Stimulated activated CD8-positive, alpha-beta memory T cell treated with anti-CD3 and anti-CD28 coated beads, Interleukin-2, amount 100 ng/mL, for 1 hour (primary cell): ENCODE measurements around the gene RNF138.
"Not testable (repeated sequence)": the region's sequence is repeated elsewhere in the genome, so short reads cannot be mapped to it uniquely, and the experiment has no call there.

Experiments
- DNase-seq, 2 donors: peaks; one replicate each; pipeline ENCODE4 v3.0.0-alpha.2; 2020; ENCODE audit warnings: low read depth in 2 of 2

Gene RNF138, protein sequence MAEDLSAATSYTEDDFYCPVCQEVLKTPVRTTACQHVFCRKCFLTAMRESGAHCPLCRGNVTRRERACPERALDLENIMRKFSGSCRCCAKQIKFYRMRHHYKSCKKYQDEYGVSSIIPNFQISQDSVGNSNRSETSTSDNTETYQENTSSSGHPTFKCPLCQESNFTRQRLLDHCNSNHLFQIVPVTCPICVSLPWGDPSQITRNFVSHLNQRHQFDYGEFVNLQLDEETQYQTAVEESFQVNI

DNA sequence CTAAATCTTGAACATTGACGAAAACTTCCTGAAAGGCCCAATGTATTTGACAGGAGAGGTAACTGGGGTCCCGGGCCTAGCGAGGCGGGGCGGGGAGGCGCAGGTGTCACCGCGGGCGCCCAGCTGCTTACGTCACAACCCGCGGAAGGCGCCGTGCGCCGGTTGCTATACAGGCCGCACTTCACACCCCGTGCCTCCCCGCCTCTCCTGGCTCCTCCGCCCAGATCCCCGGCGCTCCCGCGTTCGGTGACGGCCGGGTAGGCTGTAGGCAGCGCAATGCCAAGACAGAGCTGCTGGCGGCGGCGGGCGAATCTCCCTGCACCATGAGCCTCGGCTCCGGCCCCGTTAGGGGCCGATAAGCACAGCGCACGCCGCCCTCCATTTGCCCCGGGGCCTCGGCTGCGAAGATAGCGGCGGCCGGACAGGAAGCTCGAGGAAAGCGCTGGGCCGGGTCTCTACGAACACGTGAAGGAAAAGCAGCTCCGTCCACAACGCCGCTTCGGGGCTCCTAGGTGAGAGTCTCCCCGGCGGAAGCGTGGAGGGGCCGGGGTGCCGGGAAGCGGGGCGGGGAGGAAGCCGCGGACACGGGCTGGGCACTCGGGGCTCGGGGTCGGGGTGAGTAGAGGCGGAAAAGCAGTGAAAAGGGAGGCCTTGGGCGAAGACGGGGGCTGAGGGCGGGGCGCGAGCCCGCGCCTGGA, at the start of gene RNF138:
RNF138 (plus strand) TSS at position 151 of the 698 bp plus-strand sequence. CDS start 903 bp downstream, outside the sequence.
- peak; percentile 68 to 75 for DNase-seq

DNA sequence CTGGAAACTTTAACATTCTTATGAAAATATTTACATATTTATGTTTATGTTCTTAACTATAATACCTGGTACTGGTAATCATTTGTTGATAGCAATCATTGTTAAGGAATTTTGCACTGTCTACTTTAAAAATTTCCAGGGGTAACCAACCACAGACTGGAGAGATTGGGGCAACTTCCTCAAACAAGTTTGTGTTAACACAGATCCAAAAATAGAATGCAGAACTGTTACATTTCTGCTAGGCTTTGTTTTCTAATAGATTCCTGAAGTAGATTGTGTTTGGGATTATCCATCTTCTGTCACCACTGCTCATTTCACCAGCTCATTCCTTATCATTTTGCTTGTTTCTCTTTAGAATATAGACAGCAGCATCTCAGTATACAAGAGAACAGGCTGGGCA, 49.3 kb upstream of the RNF138 start:
- DNase-seq: no peak

DNA sequence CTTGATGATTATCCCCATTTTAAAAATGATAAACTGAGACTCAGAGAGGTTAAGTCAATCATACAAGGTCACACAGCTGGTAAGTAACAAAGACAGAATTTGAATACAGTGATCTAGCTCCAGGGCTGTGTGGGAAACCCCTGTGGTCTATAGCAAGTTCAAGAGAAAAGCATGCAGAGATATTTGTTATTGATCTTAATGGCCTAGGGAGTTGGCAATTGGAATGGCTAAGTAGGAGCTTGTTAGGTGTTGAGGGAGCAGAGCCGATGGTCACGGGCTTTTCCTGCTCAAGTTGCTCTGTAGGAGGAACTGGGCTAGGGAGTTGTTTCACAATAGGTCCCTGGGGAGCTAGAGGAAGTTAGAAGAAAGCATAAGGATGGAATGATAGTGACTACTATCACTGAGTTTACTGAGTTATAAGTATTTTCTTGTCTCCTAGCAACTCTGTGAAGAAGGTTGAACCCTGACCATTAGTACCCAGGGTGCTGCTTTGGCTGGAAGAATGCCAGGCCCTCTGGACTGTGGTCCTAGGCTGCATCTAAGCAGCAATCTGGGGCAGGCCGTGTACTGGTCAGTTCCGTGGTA, 43.1 kb upstream of the RNF138 start:
- no peak for DNase-seq

DNA sequence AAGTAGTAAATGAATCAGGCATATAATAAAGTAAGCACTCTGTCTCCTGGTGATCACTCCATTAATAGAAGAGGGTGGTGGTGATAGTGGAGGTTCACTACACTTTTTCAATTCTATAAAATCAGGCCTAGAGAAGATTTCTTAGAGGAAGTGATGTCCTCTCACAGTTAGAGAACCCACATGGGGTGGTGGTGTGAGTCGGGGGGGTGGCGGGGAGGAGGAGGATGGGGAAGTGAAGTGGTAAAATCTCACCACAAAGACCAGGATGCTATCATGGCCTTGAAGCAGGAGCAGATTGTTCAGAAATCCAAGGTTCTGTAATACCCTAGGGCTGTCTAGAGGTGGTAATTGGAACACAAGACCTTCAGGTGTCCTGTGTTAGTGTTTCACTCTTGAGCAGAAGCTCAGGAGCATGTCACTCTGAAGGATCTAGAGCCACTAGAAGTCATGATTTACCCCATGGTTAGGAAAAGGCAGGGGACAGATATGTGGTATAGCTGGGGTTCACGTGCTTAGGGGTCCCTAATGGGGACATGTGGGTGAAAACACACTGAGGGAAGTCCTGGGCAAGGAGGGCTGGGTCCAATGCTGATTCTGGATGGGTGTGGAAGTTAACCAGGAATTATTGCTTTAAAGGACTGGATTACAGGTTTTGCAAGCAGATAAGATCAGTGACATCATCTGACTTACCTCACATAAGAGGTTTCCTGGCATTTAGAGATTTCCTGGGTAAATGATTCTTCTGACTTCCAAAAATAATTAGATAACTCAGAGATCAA, 42.1 kb upstream of the RNF138 start:
- DNase-seq: peak in 1 of 2 donors; percentile 9

DNA sequence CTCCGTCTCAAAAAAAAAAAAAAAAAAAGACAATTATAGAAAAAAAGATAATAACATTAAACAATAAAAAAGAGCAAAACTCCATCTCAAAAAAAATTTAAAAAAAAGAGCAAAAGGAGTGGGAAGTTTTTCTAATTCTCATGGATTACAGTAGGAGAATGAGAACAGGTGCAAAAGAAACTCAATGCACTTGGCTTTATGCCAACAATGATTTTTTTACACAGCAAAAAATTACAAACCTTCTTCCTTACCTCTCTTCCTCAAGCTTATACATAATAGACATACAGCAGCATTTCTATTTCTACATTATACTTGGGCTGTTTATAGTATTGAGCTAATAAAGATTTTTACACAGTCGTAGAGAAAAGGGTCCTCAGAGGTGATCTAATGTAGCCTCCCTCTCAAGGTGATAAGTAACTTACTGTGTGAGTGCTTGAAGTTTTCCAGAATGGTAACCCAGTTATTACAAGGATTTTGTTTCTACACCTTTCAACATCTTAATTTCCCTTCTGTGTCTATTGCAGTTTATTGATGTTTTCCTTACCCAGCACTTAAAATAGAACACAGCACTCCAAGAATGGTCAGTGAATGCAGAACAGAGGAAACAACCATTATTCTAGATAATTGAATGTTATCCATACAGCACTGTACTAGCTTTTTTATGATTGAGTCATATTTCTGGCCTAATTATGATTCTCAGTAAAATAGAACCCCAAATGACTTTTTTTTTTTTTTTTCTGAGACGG, 34.9 kb upstream of the RNF138 start:
- no peak for DNase-seq

DNA sequence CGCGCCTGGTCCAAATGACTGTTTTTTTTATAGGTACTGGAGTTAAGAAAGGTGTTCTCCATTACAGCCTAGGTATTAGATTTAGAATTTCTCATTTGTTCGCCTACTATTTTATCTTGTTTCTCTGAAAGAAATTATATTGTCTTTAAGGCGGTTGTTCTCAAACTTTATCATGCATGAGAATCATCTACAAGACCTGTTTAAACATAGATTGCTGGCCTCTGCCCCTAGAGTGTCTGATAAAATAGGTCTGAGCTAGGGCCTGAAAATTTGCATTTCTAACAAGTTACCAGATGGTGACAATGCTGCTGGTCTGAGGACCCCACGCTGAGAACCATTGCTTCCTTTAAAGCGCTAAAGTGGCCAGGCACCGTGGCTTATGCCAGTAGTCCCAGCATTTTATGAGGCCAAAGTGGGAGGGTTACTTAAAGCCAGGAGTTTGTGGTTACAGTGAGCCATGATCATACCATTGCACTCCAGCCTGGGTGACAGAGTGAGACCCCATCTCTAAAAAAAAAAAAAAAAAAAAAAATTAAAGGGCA, 34.0 kb upstream of the RNF138 start:
- DNase-seq: no peak

DNA sequence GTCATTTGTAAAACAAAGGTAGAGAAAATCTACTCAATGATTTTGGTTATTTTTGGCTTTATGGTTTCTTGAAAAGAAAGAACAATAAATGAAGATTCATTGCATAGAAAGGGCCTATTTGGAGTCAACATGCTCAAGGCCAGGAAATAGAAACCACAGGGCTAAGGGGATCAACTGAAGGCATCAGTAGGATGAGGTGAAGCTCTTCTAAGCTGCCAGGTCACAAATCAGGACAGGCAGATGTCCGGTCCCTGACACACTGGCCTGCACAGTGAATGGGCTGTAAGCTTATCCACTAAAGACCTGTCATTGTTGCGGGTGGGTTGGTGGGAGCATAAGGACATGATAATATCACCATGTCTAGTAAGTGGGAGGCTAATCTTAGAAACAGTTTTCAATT, 31.6 kb upstream of the RNF138 start:
- DNase-seq: no peak

DNA sequence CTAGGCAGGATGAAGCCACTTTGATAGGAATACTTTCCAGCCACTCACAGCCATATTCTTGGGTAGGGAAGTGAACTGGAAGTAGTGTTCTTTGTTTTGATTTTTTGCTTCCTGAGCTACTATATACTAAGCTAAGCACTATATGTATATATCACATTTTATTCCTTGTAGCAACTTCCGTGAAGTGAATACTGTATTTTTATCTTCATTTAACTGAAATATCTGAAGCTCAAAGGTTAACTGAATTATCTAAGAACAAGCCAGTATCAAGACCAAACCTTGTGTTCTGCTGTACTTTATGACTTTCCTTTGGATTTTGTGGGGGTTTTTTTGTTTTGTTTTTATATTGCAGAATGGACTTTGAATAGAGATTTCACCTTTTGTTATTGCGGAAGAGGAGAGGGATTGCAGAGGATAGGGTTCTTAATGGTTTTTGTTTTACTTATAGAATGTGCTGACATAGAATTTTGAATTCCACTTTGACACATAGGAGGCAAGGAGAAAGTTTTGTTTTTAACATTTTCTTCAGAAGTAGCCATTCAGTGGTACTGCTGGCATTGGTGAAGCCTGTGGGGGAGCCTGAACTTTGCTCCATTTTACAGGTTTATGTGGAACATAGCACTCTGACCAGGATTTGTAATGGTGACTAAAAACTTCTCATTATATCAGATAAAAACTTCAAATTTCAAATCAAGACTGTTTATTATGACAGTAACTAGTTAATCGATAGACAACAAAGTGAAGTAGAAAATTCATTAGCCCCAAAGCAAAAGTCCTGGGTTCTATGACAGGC, 24.1 kb upstream of the RNF138 start:
- no peak for DNase-seq

DNA sequence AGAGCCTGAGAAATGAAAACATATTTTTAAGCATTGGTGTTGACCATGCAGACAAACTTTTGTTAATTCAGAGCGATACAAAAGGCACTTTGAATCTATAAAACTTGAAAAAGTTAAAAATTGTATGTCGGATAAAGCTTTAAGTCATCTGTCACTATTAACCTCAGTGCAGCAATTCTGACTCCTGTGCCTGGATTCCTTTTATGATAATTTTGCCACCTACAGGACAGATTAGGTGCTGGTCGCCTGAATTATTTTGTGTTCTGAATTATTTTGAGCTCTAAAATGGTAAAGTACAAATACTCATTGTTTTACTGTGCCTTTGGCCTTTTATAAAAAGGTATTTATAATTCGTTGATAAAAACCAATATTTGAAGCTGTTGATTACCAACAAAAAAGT, 19.4 kb upstream of the RNF138 start:
- DNase-seq: no peak

DNA sequence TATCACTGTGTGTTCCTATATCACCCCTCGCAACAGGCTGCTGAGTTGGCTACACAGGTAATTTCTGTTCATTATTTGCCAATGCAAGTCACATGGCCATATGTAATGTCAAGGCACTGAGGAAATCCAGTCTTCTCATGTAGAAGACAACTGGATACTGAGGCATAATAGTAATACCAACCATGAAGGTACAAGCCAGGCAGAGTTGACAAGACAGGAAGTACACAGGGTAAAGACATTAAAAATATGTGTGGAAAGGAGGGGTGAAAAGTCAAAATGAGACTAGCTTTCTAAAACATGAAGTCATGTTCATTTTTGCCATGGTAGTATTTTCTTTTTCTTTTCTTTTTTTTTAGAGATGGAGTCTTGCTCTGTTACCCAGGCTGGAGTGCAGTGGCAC, 17.5 kb upstream of the RNF138 start:
- no peak for DNase-seq

DNA sequence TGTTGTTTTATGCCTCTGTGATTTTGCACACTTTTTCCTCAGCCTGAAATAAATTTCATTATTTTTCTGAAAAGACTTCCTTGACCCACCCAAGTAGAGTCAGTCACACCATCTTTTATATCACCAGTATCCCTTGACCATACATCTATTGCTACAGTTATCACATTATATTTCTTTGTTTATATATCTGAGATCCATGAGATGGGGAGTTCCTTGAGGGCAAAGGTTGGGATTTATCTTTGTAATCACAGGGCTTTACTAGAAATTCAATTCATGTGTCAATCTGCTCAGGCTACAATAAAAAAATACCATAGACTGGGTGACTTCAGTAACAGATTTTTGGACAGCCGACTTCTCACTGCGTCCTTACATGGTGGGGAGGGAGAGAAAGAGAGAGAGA, 12.8 kb upstream of the RNF138 start:
- no peak for DNase-seq

DNA sequence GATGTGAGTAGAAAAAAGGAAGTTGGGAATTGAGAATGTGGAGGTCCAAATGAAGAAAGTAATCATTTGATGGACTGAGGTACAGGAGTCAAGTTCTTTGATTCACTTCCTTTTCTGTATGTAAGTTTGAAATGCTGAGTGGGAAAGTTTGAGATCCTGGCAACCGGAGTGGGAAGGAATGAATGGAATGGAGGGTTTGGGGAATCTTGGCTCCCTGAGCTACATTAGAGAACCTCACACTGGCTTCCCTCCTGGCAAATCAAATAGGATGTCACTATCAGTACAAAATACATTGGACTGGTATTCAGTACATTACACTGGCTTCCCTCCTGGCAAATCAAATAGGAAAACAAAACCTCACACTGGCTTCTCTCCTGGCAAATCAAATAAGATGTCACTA, 9.8 kb upstream of the RNF138 start:
- no peak for DNase-seq

DNA sequence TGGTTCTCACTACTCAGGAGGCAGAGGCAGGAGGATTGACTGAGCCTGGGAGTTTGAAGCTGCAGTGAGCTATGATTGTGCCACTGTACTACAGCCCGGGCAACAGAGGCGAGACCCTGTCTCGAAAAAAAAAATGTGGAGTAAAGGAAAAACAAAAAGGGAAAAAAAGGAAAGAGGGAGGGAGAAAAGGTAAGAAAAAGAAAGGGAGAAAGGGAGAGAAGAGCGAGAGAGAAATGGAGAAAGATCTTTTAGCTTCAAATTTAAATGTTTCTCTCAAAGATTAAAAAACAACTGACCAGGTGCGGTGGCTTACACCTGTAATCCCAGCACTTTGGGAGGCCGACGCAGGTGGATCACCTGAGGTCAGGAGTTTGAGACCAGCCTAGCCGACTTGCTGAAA, 7.9 kb upstream of the RNF138 start:
- no peak for DNase-seq

DNA sequence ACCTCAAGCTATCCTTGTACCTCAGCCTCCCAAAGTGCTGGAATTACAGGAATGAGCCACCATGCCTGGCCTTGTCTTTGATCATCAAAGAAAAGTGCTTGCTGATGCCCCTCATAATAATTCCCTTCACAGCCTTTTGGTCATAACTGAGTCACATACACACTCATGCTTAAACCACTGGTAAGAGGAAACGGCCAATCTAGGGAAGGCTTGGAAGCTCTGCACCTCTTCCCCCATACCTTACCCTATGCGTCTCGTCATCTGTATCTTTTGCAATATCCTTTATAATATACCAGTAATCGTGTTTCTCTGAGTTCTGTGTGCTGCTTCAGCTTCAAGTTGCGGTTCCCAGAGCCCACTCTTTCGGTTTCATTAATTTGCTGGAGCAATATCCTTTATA, 4.8 kb upstream of the RNF138 start:
- no peak for DNase-seq

DNA sequence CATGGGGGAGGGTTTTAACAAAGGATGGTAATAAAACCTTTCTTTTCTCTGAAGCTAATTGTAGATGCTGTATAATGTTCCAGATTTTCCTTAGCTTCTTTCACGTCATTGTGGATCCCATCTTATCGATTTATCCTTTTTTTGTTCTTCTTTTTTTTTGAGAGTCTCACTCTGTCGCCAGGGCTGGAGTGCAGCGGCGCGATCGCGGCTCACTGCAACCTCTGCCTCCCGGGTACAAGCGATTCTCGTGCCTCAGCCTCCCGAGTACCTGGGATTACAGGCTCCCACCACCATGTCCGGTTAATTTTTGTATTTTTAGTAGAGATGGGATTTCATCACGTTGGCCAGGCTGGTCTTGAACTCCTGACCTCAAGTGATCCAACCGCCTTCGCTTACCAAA, 843 bp upstream of the RNF138 start:
- not testable (repeated sequence) for DNase-seq

DNA sequence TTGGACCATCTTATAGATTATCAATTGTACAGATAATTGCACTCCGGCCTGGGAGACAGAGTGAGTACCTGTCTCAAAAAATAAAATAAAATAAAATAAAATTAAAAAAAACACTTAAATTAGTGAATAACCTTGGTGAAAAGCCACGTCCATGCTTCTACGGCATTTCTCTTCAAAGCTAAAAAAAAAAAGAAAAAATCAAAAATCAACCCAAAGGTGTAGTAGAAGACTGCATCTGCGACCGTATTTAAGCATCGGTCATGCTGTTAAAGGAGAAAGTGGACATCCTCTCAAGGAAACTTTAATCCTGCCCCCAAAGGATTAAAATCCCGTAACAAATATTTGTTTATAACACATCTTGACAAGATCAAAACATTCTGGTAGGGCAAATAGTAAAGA, 350 bp upstream of the RNF138 start:
- DNase-seq: no peak

DNA sequence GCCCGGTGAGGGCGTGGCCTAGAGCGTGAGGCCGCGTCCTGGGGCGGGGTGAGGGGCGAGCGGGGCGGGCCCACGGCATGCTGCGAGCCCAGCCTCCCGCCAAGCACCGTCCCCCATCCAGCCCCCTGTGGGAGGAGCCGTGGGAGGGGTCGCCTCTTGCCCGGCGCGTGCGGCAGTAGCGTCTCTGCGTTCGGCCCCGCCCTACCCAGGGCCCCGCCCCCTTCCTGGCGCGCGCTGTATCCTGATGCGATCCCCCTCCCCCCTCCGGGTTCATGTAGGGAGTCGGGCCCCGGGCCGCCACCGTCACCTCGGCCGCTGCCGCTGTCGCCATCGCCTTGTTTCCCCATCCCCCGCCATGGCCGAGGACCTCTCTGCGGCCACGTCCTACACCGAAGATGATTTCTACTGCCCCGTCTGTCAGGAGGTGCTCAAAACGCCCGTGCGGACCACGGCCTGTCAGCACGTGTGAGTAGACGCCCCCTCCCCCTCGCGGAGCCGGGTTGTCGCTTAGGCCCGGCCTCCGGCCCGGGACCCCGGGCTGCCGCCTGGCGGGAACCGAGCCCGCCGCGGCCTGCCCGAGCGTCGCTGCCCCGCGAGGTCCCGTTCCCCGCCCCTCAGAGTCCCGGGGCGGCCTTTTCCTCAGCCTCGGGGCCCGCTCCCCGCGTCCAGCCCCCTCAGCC, 888 bp downstream of the RNF138 start:
- DNase-seq: peak; percentile 99

DNA sequence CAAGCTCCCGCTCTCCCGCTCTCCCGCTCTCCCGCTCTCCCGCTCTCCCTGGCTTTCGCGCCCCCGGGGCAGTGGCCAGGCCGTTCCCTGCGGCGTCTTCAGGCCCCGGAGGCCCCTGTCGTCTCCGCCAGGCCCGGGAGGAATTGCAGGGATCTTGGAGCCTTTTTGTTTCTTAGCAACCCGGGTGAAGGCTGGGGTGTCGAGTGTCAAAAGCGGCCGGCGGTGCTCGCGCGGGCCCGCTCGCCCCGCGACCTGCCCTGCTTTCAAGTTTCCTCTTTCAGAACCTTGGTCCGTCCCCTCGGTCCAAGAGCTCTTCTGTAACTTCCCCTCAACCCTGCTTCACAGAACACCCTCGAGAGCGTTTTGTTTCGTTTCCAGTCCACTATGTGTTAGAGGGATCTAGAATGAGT, 1.4 kb downstream of the RNF138 start:
- DNase-seq: peak in 1 of 2 donors; percentile 4

DNA sequence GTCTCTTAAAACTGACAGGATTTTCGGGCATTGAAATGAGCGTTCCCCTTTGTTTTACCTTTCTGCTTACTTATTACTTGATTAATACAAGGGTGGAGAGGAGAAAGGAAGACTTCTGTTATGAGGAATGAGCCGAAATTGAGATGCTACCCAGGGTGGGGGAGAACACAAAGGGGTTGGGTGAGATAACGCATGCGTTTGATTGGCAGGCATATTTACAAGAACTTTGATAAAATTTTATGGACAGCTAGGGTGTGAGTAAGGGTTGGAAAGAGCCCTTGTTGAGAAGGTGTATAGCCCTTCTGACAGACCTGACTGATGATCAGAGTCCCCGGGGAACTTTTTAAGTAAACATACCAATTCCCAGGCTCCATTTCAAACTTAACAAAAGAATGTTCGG, 1.8 kb downstream of the RNF138 start:
- no peak for DNase-seq
